ENCODE data around the gene OR8D1.

DNA sequence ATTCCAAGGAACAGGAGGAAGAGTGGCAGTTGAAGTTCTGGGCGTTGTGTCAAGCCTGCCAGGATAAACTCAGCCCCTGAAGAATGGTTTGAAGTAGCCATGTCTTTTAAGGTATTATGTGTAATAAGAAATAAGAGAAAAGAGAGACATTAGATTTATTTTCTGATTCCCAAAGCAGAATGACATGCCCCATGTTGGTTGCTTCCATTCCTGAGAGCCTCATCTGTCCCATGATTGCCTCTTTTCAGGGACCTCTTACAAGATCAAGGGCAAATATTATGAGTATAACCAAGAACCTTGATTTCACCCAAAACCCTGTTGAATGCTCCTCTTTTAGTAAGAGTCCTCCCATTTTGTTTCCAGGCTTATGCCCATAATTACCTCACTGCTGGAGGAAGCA, 6.3 kb upstream of the OR8D1 start, which contains the start of gene OR8D2:
- TF ChIP-seq, protein P1, sequence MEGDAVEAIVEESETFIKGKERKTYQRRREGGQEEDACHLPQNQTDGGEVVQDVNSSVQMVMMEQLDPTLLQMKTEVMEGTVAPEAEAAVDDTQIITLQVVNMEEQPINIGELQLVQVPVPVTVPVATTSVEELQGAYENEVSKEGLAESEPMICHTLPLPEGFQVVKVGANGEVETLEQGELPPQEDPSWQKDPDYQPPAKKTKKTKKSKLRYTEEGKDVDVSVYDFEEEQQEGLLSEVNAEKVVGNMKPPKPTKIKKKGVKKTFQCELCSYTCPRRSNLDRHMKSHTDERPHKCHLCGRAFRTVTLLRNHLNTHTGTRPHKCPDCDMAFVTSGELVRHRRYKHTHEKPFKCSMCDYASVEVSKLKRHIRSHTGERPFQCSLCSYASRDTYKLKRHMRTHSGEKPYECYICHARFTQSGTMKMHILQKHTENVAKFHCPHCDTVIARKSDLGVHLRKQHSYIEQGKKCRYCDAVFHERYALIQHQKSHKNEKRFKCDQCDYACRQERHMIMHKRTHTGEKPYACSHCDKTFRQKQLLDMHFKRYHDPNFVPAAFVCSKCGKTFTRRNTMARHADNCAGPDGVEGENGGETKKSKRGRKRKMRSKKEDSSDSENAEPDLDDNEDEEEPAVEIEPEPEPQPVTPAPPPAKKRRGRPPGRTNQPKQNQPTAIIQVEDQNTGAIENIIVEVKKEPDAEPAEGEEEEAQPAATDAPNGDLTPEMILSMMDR (IDR thresholded peaks at IDR 0.05), result no peak
- no peak for TF ChIP-seq POLR2A (IDR thresholded peaks at IDR 0.05)
